Thyroid gland (tissue), 4 donors: ENCODE results near the gene PALM3.

Experiments
- POLR2A ChIP-seq, 2 donors: fragments of 450-650 bp; IDR thresholded peaks; one replicate each; pipeline ENCODE4 v1.6.1; 2017; ENCODE audit warnings: antibody characterized with exemption in 2 of 2, mild to moderate bottlenecking in 2 of 2, moderate library complexity in 1 of 2
- TF ChIP-seq, protein P1 (sequence below), 6 experiments: fragments of 200-600 bp in 3 of 6; fragments of 450-650 bp in 3 of 6; sonication (generic) in 3 of 6; IDR thresholded peaks; one replicate each; pipeline ENCODE4 v1.5.1; 2016 to 2019; ENCODE audit warnings: antibody characterized with exemption in 6 of 6, mild to moderate bottlenecking in 2 of 6, inconsistent platforms in 1 of 6, moderate library complexity in 1 of 6

DNA sequence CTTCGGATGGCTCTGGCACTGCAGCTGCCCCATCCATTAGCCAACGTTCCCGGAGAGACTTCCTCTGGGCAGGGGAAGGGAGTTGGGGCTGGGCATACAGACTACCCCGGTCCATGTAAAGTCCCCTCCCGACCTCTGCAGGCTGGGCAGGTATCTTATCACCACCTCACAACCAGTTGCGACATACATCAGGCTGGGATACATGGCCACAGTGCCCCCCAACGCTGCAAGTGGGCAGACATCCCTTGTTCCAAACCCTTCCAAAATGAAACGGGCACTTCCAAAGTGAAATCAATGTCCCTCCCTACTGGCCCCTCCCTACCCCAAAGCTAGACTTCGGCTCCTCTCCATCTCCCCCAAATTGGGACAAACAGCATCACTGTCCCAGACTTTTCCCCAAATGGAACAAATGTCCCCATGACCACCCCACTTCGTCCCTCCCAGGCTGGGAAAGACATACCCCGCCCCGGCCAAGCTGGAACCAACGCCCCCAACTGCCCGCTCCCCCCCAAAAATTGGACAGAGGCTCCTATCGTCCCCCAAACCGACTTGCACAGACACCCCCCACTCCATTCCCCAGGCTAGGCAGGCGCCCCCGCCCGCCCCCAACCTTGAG lies 5.0 kb downstream of the PALM3 start:
- TF ChIP-seq, protein P1, sequence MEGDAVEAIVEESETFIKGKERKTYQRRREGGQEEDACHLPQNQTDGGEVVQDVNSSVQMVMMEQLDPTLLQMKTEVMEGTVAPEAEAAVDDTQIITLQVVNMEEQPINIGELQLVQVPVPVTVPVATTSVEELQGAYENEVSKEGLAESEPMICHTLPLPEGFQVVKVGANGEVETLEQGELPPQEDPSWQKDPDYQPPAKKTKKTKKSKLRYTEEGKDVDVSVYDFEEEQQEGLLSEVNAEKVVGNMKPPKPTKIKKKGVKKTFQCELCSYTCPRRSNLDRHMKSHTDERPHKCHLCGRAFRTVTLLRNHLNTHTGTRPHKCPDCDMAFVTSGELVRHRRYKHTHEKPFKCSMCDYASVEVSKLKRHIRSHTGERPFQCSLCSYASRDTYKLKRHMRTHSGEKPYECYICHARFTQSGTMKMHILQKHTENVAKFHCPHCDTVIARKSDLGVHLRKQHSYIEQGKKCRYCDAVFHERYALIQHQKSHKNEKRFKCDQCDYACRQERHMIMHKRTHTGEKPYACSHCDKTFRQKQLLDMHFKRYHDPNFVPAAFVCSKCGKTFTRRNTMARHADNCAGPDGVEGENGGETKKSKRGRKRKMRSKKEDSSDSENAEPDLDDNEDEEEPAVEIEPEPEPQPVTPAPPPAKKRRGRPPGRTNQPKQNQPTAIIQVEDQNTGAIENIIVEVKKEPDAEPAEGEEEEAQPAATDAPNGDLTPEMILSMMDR (IDR thresholded peaks at IDR 0.05) = no peak
- no peak for TF ChIP-seq POLR2A (IDR thresholded peaks at IDR 0.05)
